Urinary bladder (tissue), 4 donors: Measurements from ENCODE around the gene OR56A4. TPM values are rescaled to one million over a fixed set of nuclear protein-coding genes. Genes with fewer than 3 reads are reported as not detected.
"Not testable (repeated sequence)": the region's sequence is repeated elsewhere in the genome, so short reads cannot be mapped to it uniquely, and the experiment has no call there.

Experiments used
- DNase-seq: peaks from one replicate; pipeline ENCODE4 v3.0.0-alpha.2; 2015; ENCODE audit errors: extremely low spot score
- H3K27ac ChIP-seq: one replicate; pipeline ENCODE4 v1.5.1; 2013; ENCODE audit warnings: low read depth, mild to moderate bottlenecking, moderate library complexity
- H3K36me3 ChIP-seq: one replicate; pipeline ENCODE4 v1.6.1; 2013; ENCODE audit warnings: mild to moderate bottlenecking, moderate library complexity; ENCODE audit not compliant: insufficient read depth
- H3K4me1 ChIP-seq: one replicate; pipeline ENCODE4 v1.6.1; 2013; ENCODE audit warnings: mild to moderate bottlenecking, moderate library complexity; ENCODE audit not compliant: insufficient read depth
- H3K4me3 ChIP-seq: one replicate; pipeline ENCODE4 v1.5.1; 2013; ENCODE audit warnings: low read depth, low read length
- WGBS: extraction: QIAGEN DNeasy Blood & Tissue Kit; methylation state at CpG from one replicate; pipeline ENCODE4 v1.1.7; 2013; 5-methylcytosine and 5-hydroxymethylcytosine counted together
- polyA plus RNA-seq: library from polyadenylated mRNA; stranded (reverse); fragments of 200-250 nt; gene quantifications from one replicate; pipeline ENCODE4 v1.2.3, GENCODE V29; 2013
- small RNA-seq: library from RNA; depleted of rRNA; stranded (forward); fragments of <200 nt; gene quantifications from one replicate; pipeline ENCODE3, GENCODE V24; 2014
- total RNA-seq: library from RNA; depleted of rRNA; stranded (reverse); fragments of >200 nt; gene quantifications from one replicate; pipeline ENCODE4 v1.2.3, GENCODE V29; 2014
- donor health status: healthy with polysubstance abuse.
- donor health status: healthy.

Gene OR56A4
- total and polyA plus RNA-seq, 2 donors, result not detected

- Histone ChIP-seq H3K36me3 (no peaks in the 10 kb centered on the region), H3K4me1 (no peaks in the 10 kb centered on the region), H3K4me3 (no peak overlapping the region), H3K27ac (no peak overlapping the region)
- 54% methylated on average over 3 of the region's 3 CpGs for WGBS
- no peak for DNase-seq
Observed at GRCh38 chr11:5992604-5993251, 14.0 kb downstream of the OR56A4 start.

GRCh38 chr11:5992150-5992549, 14.6 kb downstream of the OR56A4 start:
- Histone ChIP-seq H3K4me1 (no peaks in the 10 kb centered on the region), H3K4me3 (no peak overlapping the region), H3K36me3 (no peaks in the 10 kb centered on the region), H3K27ac (no peak overlapping the region)
- 66% methylated on average over 3 of the region's 3 CpGs for WGBS
- no peak for DNase-seq

- no peak overlapping the region for H3K27ac ChIP-seq
- no peaks in the 10 kb centered on the region for H3K4me1 ChIP-seq
- no peak overlapping the region for H3K4me3 ChIP-seq
- no peak for DNase-seq
- 83% methylated on average over 4 of the region's 4 CpGs for WGBS
- H3K36me3 ChIP-seq, result no peaks in the 10 kb centered on the region
Observed at GRCh38 chr11:5989203-5989602, 17.5 kb downstream of the OR56A4 start.

- WGBS, result 40% methylated on average over 1 of the region's 1 CpG
- H3K4me3 ChIP-seq, result no peak within 1 kb of the TSS
- no peak within 1 kb of the TSS for H3K27ac ChIP-seq
- DNase-seq, result no peak
- H3K4me1 ChIP-seq, result no peaks in the 10 kb centered on the region
- H3K36me3 ChIP-seq, result no peaks in the 10 kb centered on the region
Observed at GRCh38 chr11:5986885-5987284, 19.9 kb downstream of the OR56A4 start, which contains the start of gene OR52L1. OR52L1 (minus strand) TSS chr11:5986985; CDS start chr11:5986930, 55 bp downstream.

DNA sequence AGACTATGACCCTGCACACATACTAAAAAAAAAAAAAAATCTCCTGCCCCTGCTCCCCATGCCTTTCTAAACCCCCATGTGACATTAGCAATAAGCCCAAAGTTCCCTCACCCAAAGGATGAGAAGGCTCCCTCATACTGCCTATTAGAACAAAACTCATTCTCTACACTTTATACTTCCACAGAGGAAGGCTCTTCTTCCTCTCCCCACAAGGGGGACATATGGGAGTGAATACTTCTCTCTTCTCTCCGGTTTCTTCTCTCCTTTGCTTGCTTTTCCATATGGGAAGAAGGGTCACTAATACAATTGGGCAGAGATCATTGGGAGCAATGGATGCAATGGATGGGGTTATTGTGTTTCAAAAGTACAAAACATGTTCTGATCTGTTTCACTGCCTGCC, 23.3 kb downstream of the OR56A4 start:
- no peak for DNase-seq
- Histone ChIP-seq H3K27ac (no peak overlapping the region), H3K4me1 (no peaks in the 10 kb centered on the region), H3K36me3 (no peaks in the 10 kb centered on the region), H3K4me3 (no peak overlapping the region)
- WGBS, result 49% methylated on average over 1 of the region's 1 CpG

GRCh38 chr11:5973530-5973929, 33.2 kb downstream of the OR56A4 start:
- no peaks in the 10 kb centered on the region for H3K36me3 ChIP-seq
- DNase-seq, result no peak
- H3K4me1 ChIP-seq, result no peaks in the 10 kb centered on the region
- WGBS, result 75% methylated on average over 1 of the region's 1 CpG
- H3K4me3 ChIP-seq, result no peak overlapping the region
- H3K27ac ChIP-seq, result no peak overlapping the region

DNA sequence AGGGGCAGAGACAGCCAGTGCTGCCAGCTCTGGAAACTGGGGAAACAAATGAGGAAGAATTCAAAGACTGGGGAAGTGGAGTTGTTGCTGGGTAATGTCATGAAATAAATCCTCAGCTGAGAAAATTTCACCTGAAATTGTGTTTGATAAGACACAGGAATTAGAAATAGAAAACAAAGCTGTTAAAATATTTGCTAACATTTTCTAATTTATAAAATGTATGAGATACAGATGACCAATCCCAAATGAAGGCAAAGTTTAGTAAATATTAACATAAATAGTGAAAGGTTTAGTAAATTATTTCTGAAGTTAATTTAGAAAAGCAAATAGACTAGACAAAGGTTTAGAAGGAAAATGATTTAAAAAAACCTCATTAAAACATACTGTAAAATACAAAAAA, 38.4 kb downstream of the OR56A4 start, which contains the start of gene OR56A5:
TSS of gene OR56A5 (minus strand) at position 101 of the 400 bp plus-strand sequence. CDS start at position 101, 0 bp downstream.
- no peak within 1 kb of the TSS for H3K4me3 ChIP-seq
- no peak within 1 kb of the TSS for H3K27ac ChIP-seq
- DNase-seq, result no peak
- H3K4me1 ChIP-seq, result no peaks in the 10 kb centered on the region
- H3K36me3 ChIP-seq, result no peaks in the 10 kb centered on the region

DNA sequence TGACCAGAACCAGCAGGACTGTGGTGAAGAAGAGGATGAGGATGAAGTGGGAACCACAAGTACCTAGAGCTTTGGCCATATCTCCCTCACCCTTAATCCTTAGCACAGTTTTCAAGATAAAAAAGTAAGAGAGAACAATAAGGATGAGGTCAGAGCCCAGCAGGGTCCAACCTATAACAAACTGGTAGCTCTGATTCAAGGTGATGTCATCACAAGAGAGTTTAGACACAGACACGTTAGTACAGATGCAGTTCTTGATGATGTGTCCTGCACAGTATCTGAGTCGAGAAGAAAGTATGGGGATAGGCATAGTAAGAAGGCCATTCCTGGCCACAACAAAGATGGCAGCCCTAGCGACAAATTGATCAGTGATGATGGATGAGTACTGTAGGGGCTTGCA, 39.0 kb downstream of the OR56A4 start:
- H3K4me3 ChIP-seq, result no peak overlapping the region
- no peak overlapping the region for H3K27ac ChIP-seq
- H3K36me3 ChIP-seq, result no peaks in the 10 kb centered on the region
- no peaks in the 10 kb centered on the region for H3K4me1 ChIP-seq
- no peak for DNase-seq
- WGBS, result 77% methylated on average over 3 of the region's 3 CpGs

GRCh38 chr11:5966958-5967357, 39.8 kb downstream of the OR56A4 start:
- 71% methylated on average over 2 of the region's 2 CpGs for WGBS
- H3K4me3 ChIP-seq, result no peak overlapping the region
- no peak for DNase-seq
- no peaks in the 10 kb centered on the region for H3K36me3 ChIP-seq
- H3K4me1 ChIP-seq, result no peaks in the 10 kb centered on the region
- no peak overlapping the region for H3K27ac ChIP-seq

DNA sequence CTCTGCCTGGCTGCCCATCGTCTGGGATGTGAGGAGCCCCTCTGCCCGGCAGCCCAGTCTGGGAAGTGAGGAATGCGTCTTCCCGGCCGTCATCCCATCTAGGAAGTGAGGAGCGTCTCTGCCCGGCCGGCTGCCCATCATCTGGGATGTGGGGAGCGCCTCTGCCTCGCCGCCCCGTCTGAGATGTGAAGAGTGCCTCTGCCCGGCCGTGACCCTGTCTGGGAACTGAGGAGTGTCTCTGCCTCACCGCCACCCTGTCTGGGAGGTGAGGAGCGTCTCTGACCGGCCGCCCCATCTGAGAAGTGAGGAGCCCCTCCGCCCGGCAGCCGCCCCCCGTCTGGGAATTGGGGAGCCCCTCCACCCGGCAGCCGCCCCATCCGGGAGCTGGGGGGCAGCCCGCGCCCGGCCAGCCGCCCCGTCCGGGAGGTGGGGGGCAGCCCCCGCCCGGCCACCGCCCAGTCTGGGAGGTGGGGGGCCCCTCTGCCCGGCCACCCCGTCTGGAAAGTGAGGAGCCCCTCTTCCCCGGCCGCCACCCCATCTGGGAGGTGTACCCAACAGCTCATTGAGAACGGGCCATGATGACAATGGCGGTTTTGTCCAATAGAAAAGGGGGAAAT, 45.9 kb downstream of the OR56A4 start:
- not testable (repeated sequence) for H3K4me3 ChIP-seq, DNase-seq
- 93% methylated on average over 40 of the region's 40 CpGs for WGBS

GRCh38 chr11:5955586-5955985, 51.2 kb downstream of the OR56A4 start:
- H3K27ac ChIP-seq, result no peak overlapping the region

More for the DNA sequence above, 45.9 kb downstream of the OR56A4 start:
- H3K27ac ChIP-seq, H3K36me3 ChIP-seq, H3K4me1 ChIP-seq: not testable (repeated sequence)

More at GRCh38 chr11:5955586-5955985, 51.2 kb downstream of the OR56A4 start:
- 79% methylated on average over 3 of the region's 3 CpGs for whole genome bisulfite sequencing
- no peak for DNase-seq
- H3K4me1 ChIP-seq, result no peaks in the 10 kb centered on the region
- H3K36me3 ChIP-seq, result no peaks in the 10 kb centered on the region
- no peak overlapping the region for H3K4me3 ChIP-seq

Small RNAs within 50 kb of the gene (small RNA-seq; reads per million reads assigned to genes)
- gene RNA5SP329, result not detected

Other genes with a start within 250 kb of the OR56A4 start
- not detected for gene OR52N5, start 223.6 kb downstream of the OR56A4 start, total RNA-seq
- gene OR52N5, start 223.6 kb downstream of the OR56A4 start, polyA plus RNA-seq, result not detected
- gene OR52N1, start 215.7 kb downstream of the OR56A4 start, total RNA-seq, result not detected
- not detected for gene OR52N1, start 215.7 kb downstream of the OR56A4 start, polyA plus RNA-seq
- not detected for gene OR52N2, start 198.0 kb downstream of the OR56A4 start, total RNA-seq
- not detected for gene OR52N2, start 198.0 kb downstream of the OR56A4 start, polyA plus RNA-seq
- not detected for gene OR52E6, start 165.0 kb downstream of the OR56A4 start, total RNA-seq
- not detected for gene OR52E6, start 165.0 kb downstream of the OR56A4 start, polyA plus RNA-seq
- not detected for gene OR52E8, start 149.3 kb downstream of the OR56A4 start, total RNA-seq
- gene OR52E8, start 149.3 kb downstream of the OR56A4 start, polyA plus RNA-seq, result not detected
- not detected for gene OR52E4, start 126.3 kb downstream of the OR56A4 start, total RNA-seq
- gene OR52E4, start 126.3 kb downstream of the OR56A4 start, polyA plus RNA-seq, result not detected
- gene OR52E5, start 113.7 kb downstream of the OR56A4 start, total RNA-seq, result not detected
- gene OR52E5, start 113.7 kb downstream of the OR56A4 start, polyA plus RNA-seq, result not detected
- gene OR56A3, start 64.7 kb downstream of the OR56A4 start, total RNA-seq, result not detected
- not detected for gene OR56A3, start 64.7 kb downstream of the OR56A4 start, polyA plus RNA-seq
- not detected for gene OR56A5, start 38.5 kb downstream of the OR56A4 start, total RNA-seq
- gene OR56A5, start 38.5 kb downstream of the OR56A4 start, polyA plus RNA-seq, result not detected
- gene OR52L1, start 20.0 kb downstream of the OR56A4 start, total RNA-seq, result not detected
- not detected for gene OR52L1, start 20.0 kb downstream of the OR56A4 start, polyA plus RNA-seq
- gene OR56A1, start 23.8 kb upstream of the OR56A4 start, total RNA-seq, result 0.05 TPM
- not detected for gene OR56A1, start 23.8 kb upstream of the OR56A4 start, polyA plus RNA-seq
- gene OR56B4, start 100.7 kb upstream of the OR56A4 start, total RNA-seq, result not detected
- gene OR56B4, start 100.7 kb upstream of the OR56A4 start, polyA plus RNA-seq, result not detected
- gene OR52B2, start 163.4 kb upstream of the OR56A4 start, total RNA-seq, result not detected
- not detected for gene OR52B2, start 163.4 kb upstream of the OR56A4 start, polyA plus RNA-seq
- not detected for gene OR52W1, start 192.3 kb upstream of the OR56A4 start, total RNA-seq
- not detected for gene OR52W1, start 192.3 kb upstream of the OR56A4 start, polyA plus RNA-seq
- gene C11orf42, start 198.6 kb upstream of the OR56A4 start, total RNA-seq, result not detected
- gene C11orf42, start 198.6 kb upstream of the OR56A4 start, polyA plus RNA-seq, result not detected
- 14.5 TPM for gene FHIP1B, start 227.7 kb upstream of the OR56A4 start, total RNA-seq
- 35.4 TPM for gene FHIP1B, start 227.7 kb upstream of the OR56A4 start, polyA plus RNA-seq
- not detected for gene CNGA4, start 232.1 kb upstream of the OR56A4 start, total RNA-seq
- 0.28 TPM for gene CNGA4, start 232.1 kb upstream of the OR56A4 start, polyA plus RNA-seq